Suprapubic skin (tissue), 4 donors: ENCODE data around the gene COL15A1. TPM values are rescaled to one million over a fixed set of nuclear protein-coding genes. Genes with fewer than 3 reads are reported as not detected.

ENCODE experiments used
- DNase-seq, 2 donors: peaks; one replicate each; pipeline ENCODE4 v3.0.0-alpha.2; 2019; ENCODE audit warnings: low spot score in 2 of 2
- H3K27ac ChIP-seq: fragments of 200-600 bp; sonication (generic); one replicate; pipeline ENCODE4 v1.5.1; 2019
- H3K27me3 ChIP-seq: fragments of 200-600 bp; sonication (generic); one replicate; pipeline ENCODE4 v1.5.1; 2019
- H3K36me3 ChIP-seq: fragments of 200-600 bp; sonication (generic); one replicate; pipeline ENCODE4 v1.5.1; 2019
- H3K4me1 ChIP-seq: fragments of 200-600 bp; sonication (generic); one replicate; pipeline ENCODE4 v1.5.1; 2019
- H3K4me3 ChIP-seq: fragments of 200-600 bp; sonication (generic); one replicate; pipeline ENCODE4 v1.5.1; 2019; ENCODE audit warnings: mild to moderate bottlenecking
- H3K9me3 ChIP-seq: fragments of 200-600 bp; sonication (generic); one replicate; pipeline ENCODE4 v1.5.1; 2019
- CTCF ChIP-seq, 2 donors: fragments of 200-600 bp in 1 of 2; fragments of 450-650 bp in 1 of 2; sonication (generic) in 1 of 2; IDR thresholded peaks; one replicate each; pipeline ENCODE4 v1.5.1; 2016 to 2019; ENCODE audit warnings: antibody characterized with exemption in 2 of 2, mild to moderate bottlenecking in 1 of 2, moderate library complexity in 1 of 2
- EP300 ChIP-seq: sonication (generic); formaldehyde crosslinking; IDR thresholded peaks from one replicate; pipeline ENCODE4 v1.6.1; 2017; ENCODE audit warnings: antibody characterized with exemption
- POLR2A ChIP-seq, 2 donors: fragments of 450-650 bp; IDR thresholded peaks; one replicate each; pipeline ENCODE4 v1.6.1; 2017; ENCODE audit warnings: antibody characterized with exemption in 2 of 2, mild to moderate bottlenecking in 2 of 2, moderate library complexity in 2 of 2
- POLR2AphosphoS5 ChIP-seq, 3 donors: sonication (generic); formaldehyde crosslinking; IDR thresholded peaks; one replicate each; pipeline ENCODE4 v1.6.1; 2017; ENCODE audit warnings: antibody characterized with exemption in 3 of 3
- WGBS: methylation state at CpG from one replicate; pipeline ENCODE4 v1.1.5; 2018; 5-methylcytosine and 5-hydroxymethylcytosine counted together
- total RNA-seq, 4 donors: library from RNA; depleted of rRNA; stranded (reverse); fragments of >200 nt; gene quantifications; one replicate each; pipeline ENCODE4 v1.1.0, GENCODE V29; 2016

COL15A1 gene
- total RNA-seq, 4 donors from 2014 or later: 8.0 to 15.0 (median 9.3) TPM

DNA sequence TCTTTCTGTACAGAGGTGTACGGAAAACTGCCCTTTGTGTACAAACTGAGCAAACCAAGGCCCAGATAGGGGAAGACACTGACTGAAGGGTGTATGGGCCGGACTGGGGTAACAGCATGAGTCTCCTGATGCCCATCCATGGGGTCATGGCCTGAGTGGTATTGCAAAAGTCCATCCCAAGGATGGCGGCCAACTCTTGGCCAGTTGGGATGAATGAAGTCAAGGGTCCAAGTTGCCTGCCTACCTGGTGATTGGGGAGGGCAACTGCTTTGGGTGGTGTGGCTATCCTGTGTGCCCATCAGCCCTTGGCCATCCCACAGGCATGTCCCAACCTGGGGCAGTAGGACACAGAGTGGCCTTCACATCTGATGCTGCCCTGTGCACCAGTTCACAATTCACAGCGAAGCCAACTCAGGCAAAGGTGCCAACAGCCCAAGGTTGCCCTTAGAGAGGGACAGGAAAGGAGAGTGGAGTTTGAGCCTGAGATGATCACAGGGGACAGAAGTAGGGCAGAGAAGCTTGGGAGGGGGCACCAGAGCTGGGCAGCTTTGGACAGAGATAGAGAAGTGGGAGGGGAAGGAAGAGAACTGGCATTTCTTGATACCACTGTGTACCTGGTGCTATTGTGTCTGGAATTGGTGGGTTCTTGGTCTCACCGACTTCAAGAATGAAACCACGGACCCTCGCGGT is 46.6 kb downstream of the COL15A1 start:
- Histone ChIP-seq H3K4me3 (no peak overlapping the region), H3K4me1 (peaks cover 33% of the 10 kb centered on the region), H3K36me3 (no peaks in the 10 kb centered on the region), H3K9me3 (no peaks in the 10 kb centered on the region), H3K27ac (peak overlapping the region; percentile 14), H3K27me3 (no peaks in the 10 kb centered on the region)
- DNase-seq: peak in 1 of 2 donors; percentile 60
- TF ChIP-seq EP300 (no peak), POLR2AphosphoS5 (IDR thresholded peaks at IDR 0.05) (no peak), POLR2A (IDR thresholded peaks at IDR 0.05) (no peak), CTCF (IDR thresholded peaks at IDR 0.05) (no peak)
- WGBS: 98% methylated on average over 7 of the region's 8 CpGs

DNA sequence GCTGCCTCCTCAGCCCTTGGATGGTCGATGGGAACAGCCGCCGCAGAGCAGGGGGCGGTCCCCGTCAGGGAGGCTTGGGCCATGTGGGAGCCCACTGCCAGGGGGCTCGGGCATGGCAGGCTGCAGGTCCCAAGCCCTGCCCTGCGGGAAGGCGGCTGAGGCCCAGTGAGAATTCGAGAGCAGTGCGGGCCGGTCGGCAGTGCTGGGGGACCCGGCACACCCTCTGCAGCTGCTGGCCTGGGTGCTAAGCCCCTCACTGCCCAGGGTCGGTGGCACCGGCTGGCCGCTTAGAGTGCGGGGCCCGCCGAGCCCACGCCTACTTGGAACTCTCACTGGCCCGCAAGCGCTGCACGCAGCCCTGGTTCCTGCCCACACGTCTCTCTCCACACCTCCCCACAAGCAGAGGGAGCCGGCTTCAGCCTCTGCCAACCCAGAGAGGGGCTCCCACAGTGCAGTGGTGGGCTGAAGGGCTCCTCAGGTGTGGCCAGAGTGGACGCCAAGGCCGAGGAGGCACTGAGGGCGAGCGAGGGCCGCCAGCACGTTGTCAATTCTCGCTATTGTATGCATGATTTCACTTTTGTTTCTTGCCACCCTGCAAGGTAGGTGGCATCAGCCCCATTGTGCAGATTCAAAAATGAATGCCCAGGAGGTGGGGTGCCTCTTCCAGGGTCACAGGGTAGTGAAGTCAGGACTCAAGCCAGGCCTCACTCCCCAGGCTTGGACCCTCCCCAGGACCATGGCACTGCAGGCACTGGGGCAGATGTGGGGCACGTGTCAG is 48.6 kb downstream of the COL15A1 start:
- TF ChIP-seq POLR2AphosphoS5 (IDR thresholded peaks at IDR 0.05) (no peak), CTCF (IDR thresholded peaks at IDR 0.05) (no peak), POLR2A (IDR thresholded peaks at IDR 0.05) (no peak), EP300 (no peak)
- H3K4me3 ChIP-seq: no peak overlapping the region
- H3K4me1 ChIP-seq: peaks cover 39% of the 10 kb centered on the region
- DNase-seq: peak in 1 of 2 donors; percentile 58
- H3K27ac ChIP-seq: no peak overlapping the region
- H3K9me3 ChIP-seq: no peaks in the 10 kb centered on the region
- H3K36me3 ChIP-seq: no peaks in the 10 kb centered on the region
- WGBS: 95% methylated on average over 25 of the region's 33 CpGs
- H3K27me3 ChIP-seq: no peaks in the 10 kb centered on the region

GRCh38 chr9:98992885-98993569 is 49.3 kb downstream of the COL15A1 start:
- DNase-seq: no peak
- H3K27me3 ChIP-seq: no peaks in the 10 kb centered on the region
- whole genome bisulfite sequencing: 66% methylated on average over 6 of the region's 6 CpGs
- no peak overlapping the region for H3K27ac ChIP-seq
- TF ChIP-seq POLR2A (IDR thresholded peaks at IDR 0.05) (no peak), CTCF (IDR thresholded peaks at IDR 0.05) (no peak), EP300 (no peak), POLR2AphosphoS5 (IDR thresholded peaks at IDR 0.05) (no peak)
- H3K36me3 ChIP-seq: no peaks in the 10 kb centered on the region
- H3K9me3 ChIP-seq: no peaks in the 10 kb centered on the region
- peaks cover 44% of the 10 kb centered on the region for H3K4me1 ChIP-seq
- no peak overlapping the region for H3K4me3 ChIP-seq

DNA sequence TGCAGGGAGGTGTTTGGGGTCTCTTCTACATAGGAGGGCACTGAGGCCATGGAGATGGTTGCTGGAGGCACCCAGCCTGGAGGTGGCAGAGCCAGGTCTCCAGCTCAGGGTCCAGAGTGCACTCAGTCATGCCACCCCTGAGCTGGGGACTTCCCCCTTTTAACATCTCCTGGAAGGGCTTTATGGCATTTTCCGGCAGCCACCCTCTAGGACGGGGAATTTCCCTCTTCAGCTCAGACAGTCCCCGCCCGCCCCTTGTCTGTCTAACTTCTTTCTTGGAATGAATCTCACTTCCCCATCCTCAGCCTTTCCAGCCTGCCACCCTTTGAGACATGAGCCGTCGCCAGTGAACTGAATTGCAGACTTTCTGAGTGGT is 49.9 kb downstream of the COL15A1 start:
- H3K36me3 ChIP-seq: no peaks in the 10 kb centered on the region
- DNase-seq: no peak
- no peak for TF ChIP-seq POLR2A (IDR thresholded peaks at IDR 0.05)
- TF ChIP-seq EP300: no peak
- TF ChIP-seq CTCF (IDR thresholded peaks at IDR 0.05): no peak
- TF ChIP-seq POLR2AphosphoS5 (IDR thresholded peaks at IDR 0.05): no peak
- H3K27me3 ChIP-seq: peaks cover 4% of the 10 kb centered on the region
- H3K4me3 ChIP-seq: no peak overlapping the region
- no peaks in the 10 kb centered on the region for H3K9me3 ChIP-seq
- peaks cover 48% of the 10 kb centered on the region for H3K4me1 ChIP-seq
- no peak overlapping the region for H3K27ac ChIP-seq
- WGBS: 30% methylated on average over 6 of the region's 6 CpGs
